SK-N-SH (cell line): ENCODE results near the gene PRDM15. TPM values are rescaled to one million over a fixed set of nuclear protein-coding genes. Genes with fewer than 3 reads are reported as not detected.

ENCODE experiments used
- CTCF ChIA-PET: fragments of 300-600, 350-600 bp; formaldehyde crosslinking; extraction: SDS; loops from one replicate; lab custom pipeline; 2021; lab: Yijun Ruan, JAX
- POLR2A ChIA-PET: fragments of 350-600 bp; sonication (Branson Sonifier 250); formaldehyde crosslinking; extraction: SDS; loops from one replicate; lab custom pipeline; 2020; ENCODE audit warnings: antibody characterized with exemption, inconsistent platforms; lab: Yijun Ruan, JAX
- DNase-seq: peaks from one replicate; pipeline ENCODE4 v3.0.0; 2012
- H2AFZ ChIP-seq: fragments of 200-600 bp; sonication (generic); 2 replicates; pipeline ENCODE4 v1.8.1; 2016; ENCODE audit warnings: antibody characterized with exemption, mild to moderate bottlenecking, low read depth
- H3F3A ChIP-seq: fragments of 200-600 bp; sonication (generic); replicated peaks from 2 replicates; pipeline ENCODE3; 2016; ENCODE audit warnings: antibody characterized with exemption, mild to moderate bottlenecking; ENCODE audit not compliant: insufficient read depth
- H3K27ac ChIP-seq, 2 experiments: fragments of 200-500 bp in 1 of 2; fragments of 200-600 bp in 1 of 2; sonication (Bioruptor generic) in 1 of 2; sonication (generic), shearing (Covaris generic) in 1 of 2; 2 replicates each; pipeline versions ENCODE4 v1.5.1 to v1.6.1; 2014 to 2016; ENCODE audit warnings: low read depth in 2 of 2, inconsistent platforms in 1 of 2, low read length in 1 of 2, mild to moderate bottlenecking in 1 of 2, mixed read lengths in 1 of 2
- H3K27me3 ChIP-seq: fragments of 200-600 bp; sonication (generic), shearing (Covaris generic); 2 replicates; pipeline ENCODE4 v1.6.1; 2016; ENCODE audit warnings: mixed run types; ENCODE audit not compliant: insufficient read depth
- H3K36me3 ChIP-seq, 2 experiments: fragments of 200-500 bp in 1 of 2; fragments of 200-600 bp in 1 of 2; sonication (Bioruptor generic) in 1 of 2; sonication (generic) in 1 of 2; replicated peaks in 1 of 2; 2 replicates each; pipeline versions ENCODE3 to v1.5.1; 2014 to 2016; ENCODE audit warnings: low read length in 1 of 2, mild to moderate bottlenecking in 1 of 2; ENCODE audit not compliant: insufficient read depth in 2 of 2, control insufficient read depth in 1 of 2
- H3K4me1 ChIP-seq, 2 experiments: fragments of 200-500 bp in 1 of 2; fragments of 200-600 bp in 1 of 2; sonication (Bioruptor generic) in 1 of 2; sonication (generic), shearing (Covaris generic) in 1 of 2; 2 replicates each; pipeline versions ENCODE4 v1.5.1 to v1.6.1; 2014 to 2016; ENCODE audit warnings: low read depth in 1 of 2, low read length in 1 of 2, mixed run types in 1 of 2; ENCODE audit not compliant: insufficient read depth in 2 of 2, control insufficient read depth in 1 of 2
- H3K4me2 ChIP-seq: fragments of 200-600 bp; sonication (generic), shearing (Covaris generic); 2 replicates; pipeline ENCODE4 v1.6.1; 2017; ENCODE audit warnings: mixed run types
- H3K4me3 ChIP-seq, 2 experiments: fragments of 200-500 bp in 1 of 2; fragments of 200-600 bp in 1 of 2; sonication (Bioruptor generic) in 1 of 2; sonication (generic), shearing (Covaris generic) in 1 of 2; 2 replicates each; pipeline versions ENCODE4 v1.5.1 to v1.8.1; 2014 to 2016; ENCODE audit warnings: low read depth in 2 of 2, inconsistent platforms in 1 of 2, low read length in 1 of 2, mild to moderate bottlenecking in 1 of 2, mixed read lengths in 1 of 2, moderate library complexity in 1 of 2
- H3K79me2 ChIP-seq: fragments of 200-600 bp; sonication (generic); 2 replicates; pipeline ENCODE4 v1.8.1; 2017; ENCODE audit warnings: mild to moderate bottlenecking; ENCODE audit not compliant: insufficient read depth
- H3K9ac ChIP-seq: fragments of 200-600 bp; sonication (generic); 2 replicates; pipeline ENCODE4 v1.6.1; 2017; ENCODE audit warnings: mixed run types
- H3K9me2 ChIP-seq: fragments of 200-600 bp; sonication (generic); 2 replicates; pipeline ENCODE4 v1.6.1; 2017; ENCODE audit warnings: mixed run types
- H3K9me3 ChIP-seq: fragments of 200-600 bp; sonication (generic); 2 replicates; pipeline ENCODE4 v1.6.1; 2017; ENCODE audit warnings: mixed run types, mild to moderate bottlenecking, moderate library complexity
- H4K20me1 ChIP-seq: fragments of 200-600 bp; sonication (generic); 2 replicates; pipeline ENCODE4 v1.6.1; 2017; ENCODE audit warnings: mild to moderate bottlenecking, mixed run types; ENCODE audit not compliant: insufficient read depth
- CHD2 ChIP-seq: fragments of 150-350 bp; IDR thresholded peaks from 2 replicates; pipeline ENCODE4 v1.6.1; 2018; ENCODE audit warnings: low read length; ENCODE audit not compliant: partially characterized antibody
- EP300 ChIP-seq, 2 experiments: IDR thresholded peaks; 2 replicates each; pipeline versions ENCODE4 v1.4.0 to v1.6.1; 2012; ENCODE audit warnings: borderline replicate concordance in 1 of 2, low read depth in 1 of 2, low read length in 1 of 2
- EZH2phosphoT487 ChIP-seq: fragments of 200-600 bp; sonication (generic); IDR thresholded peaks from 2 replicates; pipeline ENCODE4 v1.6.1; 2017; ENCODE audit warnings: low read depth, mixed run types, mild to moderate bottlenecking, antibody characterized with exemption, moderate library complexity, borderline replicate concordance
- FOXM1 ChIP-seq: IDR thresholded peaks from 2 replicates; pipeline ENCODE4 v1.4.0; 2012; ENCODE audit warnings: low read depth, mild to moderate bottlenecking
- IRF3 ChIP-seq: fragments of 150-350 bp; IDR thresholded peaks from 2 replicates; pipeline ENCODE4 v1.6.1; 2016; ENCODE audit warnings: mild to moderate bottlenecking, low read depth, low read length
- NRF1 ChIP-seq: IDR thresholded peaks from 2 replicates; pipeline ENCODE4 v1.6.1; 2012; ENCODE audit warnings: low read depth, mild to moderate bottlenecking, low read length
- RCOR1 ChIP-seq: fragments of 150-350 bp; IDR thresholded peaks from 2 replicates; pipeline ENCODE4 v1.6.1; 2017; ENCODE audit warnings: antibody characterized with exemption, low read length
- SIN3A ChIP-seq: IDR thresholded peaks from 2 replicates; pipeline ENCODE4 v1.6.1; 2012; ENCODE audit warnings: low read depth, mild to moderate bottlenecking, low read length, moderate library complexity, borderline replicate concordance
- TEAD4 ChIP-seq: IDR thresholded peaks from 2 replicates; pipeline ENCODE4 v1.4.0; 2012; ENCODE audit warnings: mild to moderate bottlenecking, borderline replicate concordance; ENCODE audit not compliant: insufficient read depth
- ZBTB33 ChIP-seq: IDR thresholded peaks from 2 replicates; pipeline ENCODE4 v1.4.0; 2012; ENCODE audit warnings: low read depth, borderline replicate concordance
- WGBS: methylation state at CpG from one replicate; pipeline ENCODE4 v1.1.6; 2017; ENCODE audit warnings: low lambda C conversion rate; 5-methylcytosine and 5-hydroxymethylcytosine counted together
- polyA plus RNA-seq, 3 experiments: library from polyadenylated mRNA; depleted of rRNA; stranded (reverse); fragments of >200 nt; gene quantifications; 2 replicates each; pipeline ENCODE4 v1.2.3, GENCODE V29; 2012
- TF ChIP-seq, protein P1 (sequence below): IDR thresholded peaks from 2 replicates; pipeline ENCODE4 v1.6.1; 2012; ENCODE audit warnings: mild to moderate bottlenecking, low read depth, low read length, moderate library complexity
- TF ChIP-seq, protein P2 (sequence below): fragments of 150-350 bp; IDR thresholded peaks from 2 replicates; pipeline ENCODE4 v1.6.1; 2017; ENCODE audit warnings: antibody characterized with exemption, low read length, low read depth, borderline replicate concordance

PRDM15 gene
- polyA plus RNA-seq, 1 of the 3 experiments (the other 2 are of a cell fraction): 7.0 TPM

- TF ChIP-seq, protein P1, sequence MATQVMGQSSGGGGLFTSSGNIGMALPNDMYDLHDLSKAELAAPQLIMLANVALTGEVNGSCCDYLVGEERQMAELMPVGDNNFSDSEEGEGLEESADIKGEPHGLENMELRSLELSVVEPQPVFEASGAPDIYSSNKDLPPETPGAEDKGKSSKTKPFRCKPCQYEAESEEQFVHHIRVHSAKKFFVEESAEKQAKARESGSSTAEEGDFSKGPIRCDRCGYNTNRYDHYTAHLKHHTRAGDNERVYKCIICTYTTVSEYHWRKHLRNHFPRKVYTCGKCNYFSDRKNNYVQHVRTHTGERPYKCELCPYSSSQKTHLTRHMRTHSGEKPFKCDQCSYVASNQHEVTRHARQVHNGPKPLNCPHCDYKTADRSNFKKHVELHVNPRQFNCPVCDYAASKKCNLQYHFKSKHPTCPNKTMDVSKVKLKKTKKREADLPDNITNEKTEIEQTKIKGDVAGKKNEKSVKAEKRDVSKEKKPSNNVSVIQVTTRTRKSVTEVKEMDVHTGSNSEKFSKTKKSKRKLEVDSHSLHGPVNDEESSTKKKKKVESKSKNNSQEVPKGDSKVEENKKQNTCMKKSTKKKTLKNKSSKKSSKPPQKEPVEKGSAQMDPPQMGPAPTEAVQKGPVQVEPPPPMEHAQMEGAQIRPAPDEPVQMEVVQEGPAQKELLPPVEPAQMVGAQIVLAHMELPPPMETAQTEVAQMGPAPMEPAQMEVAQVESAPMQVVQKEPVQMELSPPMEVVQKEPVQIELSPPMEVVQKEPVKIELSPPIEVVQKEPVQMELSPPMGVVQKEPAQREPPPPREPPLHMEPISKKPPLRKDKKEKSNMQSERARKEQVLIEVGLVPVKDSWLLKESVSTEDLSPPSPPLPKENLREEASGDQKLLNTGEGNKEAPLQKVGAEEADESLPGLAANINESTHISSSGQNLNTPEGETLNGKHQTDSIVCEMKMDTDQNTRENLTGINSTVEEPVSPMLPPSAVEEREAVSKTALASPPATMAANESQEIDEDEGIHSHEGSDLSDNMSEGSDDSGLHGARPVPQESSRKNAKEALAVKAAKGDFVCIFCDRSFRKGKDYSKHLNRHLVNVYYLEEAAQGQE: no peak
- TF ChIP-seq EZH2phosphoT487 (no peak), NRF1 (no peak), FOXM1 (no peak)
- TF ChIP-seq, all 33 proteins: peak for 0
These were observed 15.8 kb downstream of the PRDM15 start (continued) for GRCh38 chr21:41863439-41863740.

GRCh38 chr21:41861987-41862386, 17.2 kb downstream of the PRDM15 start:
- POLR2A ChIA-PET: no interaction called here
- Histone ChIP-seq H3K9ac (no peak overlapping the region), H3K27me3 (no peaks in the 10 kb centered on the region), H2AFZ (no peak overlapping the region), H3K9me2 (no peaks in the 10 kb centered on the region), H4K20me1 (no peaks in the 10 kb centered on the region), H3K79me2 (peaks cover 7% of the 10 kb centered on the region), H3F3A (no peaks in the 10 kb centered on the region), H3K4me3 (no peak overlapping the region), H3K9me3 (no peaks in the 10 kb centered on the region), H3K36me3 (peaks cover 0 to 7% of the 10 kb centered on the region in 2 experiments), H3K4me1 (peaks cover 0 to 3% of the 10 kb centered on the region in 2 experiments; a peak in 1 of 4 replicates), H3K27ac (no peak overlapping the region), H3K4me2 (no peak overlapping the region)
- 97% methylated on average over 17 of the region's 17 CpGs for WGBS
- CTCF ChIA-PET: interaction anchor here (1.1 kb wide), 1 partner anchor 254 kb away, joined by 5 read pairs; no protein-coding TSS in a partner anchor
- TF ChIP-seq CHD2 (no peak), IRF3 (no peak), ZBTB33 (no peak), EP300 (IDR thresholded peaks at IDR 0.05; ENCODE audit: borderline replicate concordance in 1 of 2, low read depth in 1 of 2, low read length in 1 of 2) (no peak), RCOR1 (no peak), TEAD4 (no peak), SIN3A (no peak)
- TF ChIP-seq, protein P2, sequence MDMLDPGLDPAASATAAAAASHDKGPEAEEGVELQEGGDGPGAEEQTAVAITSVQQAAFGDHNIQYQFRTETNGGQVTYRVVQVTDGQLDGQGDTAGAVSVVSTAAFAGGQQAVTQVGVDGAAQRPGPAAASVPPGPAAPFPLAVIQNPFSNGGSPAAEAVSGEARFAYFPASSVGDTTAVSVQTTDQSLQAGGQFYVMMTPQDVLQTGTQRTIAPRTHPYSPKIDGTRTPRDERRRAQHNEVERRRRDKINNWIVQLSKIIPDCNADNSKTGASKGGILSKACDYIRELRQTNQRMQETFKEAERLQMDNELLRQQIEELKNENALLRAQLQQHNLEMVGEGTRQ: no peak
- no peak for DNase-seq
